HG03558 (cell line): Measurements from ENCODE around the gene MEX3B.

Experiments used
- ATAC-seq: cut with Tn5 transposase; IDR thresholded peaks from one replicate; pipeline ENCODE4 v1.9.1; 2021; ENCODE audit warnings: moderate number of reproducible peaks; ENCODE audit not compliant: unreplicated experiment; ENCODE audit errors: extremely low read depth

The MEX3B gene

DNA sequence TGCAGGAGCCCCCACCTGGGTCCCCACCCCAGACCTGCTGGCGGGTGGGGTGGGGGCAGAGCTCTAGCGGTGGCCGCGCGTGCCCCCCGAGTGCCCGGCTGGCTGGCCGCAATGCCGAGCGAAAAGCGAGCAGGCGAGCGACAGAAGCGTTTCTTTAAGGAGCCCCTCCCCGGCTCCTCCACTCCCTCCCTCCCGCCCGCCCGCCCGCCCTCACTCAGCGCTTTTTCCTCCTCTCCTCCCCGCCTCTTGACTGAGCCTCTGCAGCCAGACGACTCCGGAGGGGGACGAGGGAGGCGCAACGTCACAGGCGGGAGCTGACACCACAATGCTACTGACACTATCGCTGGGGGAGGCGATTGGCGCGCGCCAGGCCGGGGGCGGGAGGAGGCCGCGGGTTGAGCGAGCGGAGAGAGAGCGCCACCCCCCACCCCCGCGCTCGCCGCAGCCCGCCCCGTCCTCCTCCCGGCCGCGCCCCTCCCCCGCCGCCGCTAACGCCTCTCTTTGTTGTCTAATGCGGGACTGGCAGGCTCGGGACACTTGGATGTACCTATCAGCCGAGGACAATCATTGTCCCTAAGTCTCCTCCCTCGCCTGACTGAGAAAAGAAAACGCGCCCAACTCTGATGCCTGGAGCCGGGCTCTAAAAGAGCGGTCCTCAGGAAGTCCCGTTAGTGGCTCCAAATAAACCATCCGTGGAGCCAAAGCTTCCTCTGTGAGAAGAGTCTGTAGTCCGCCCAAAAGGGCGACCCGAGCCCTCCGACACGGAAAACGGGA lies at the start of gene MEX3B:
Gene MEX3B, minus strand, starts transcription at position 127 of the 774 bp plus-strand sequence. CDS start 313 bp downstream, outside the sequence.
- ATAC-seq, result peak; percentile 43

- ATAC-seq, result no peak
Observed at GRCh38 chr15:82093774-82094211, 48.0 kb upstream of the MEX3B start.

GRCh38 chr15:82093325-82093724 lies 47.5 kb upstream of the MEX3B start:
- no peak for ATAC-seq

DNA sequence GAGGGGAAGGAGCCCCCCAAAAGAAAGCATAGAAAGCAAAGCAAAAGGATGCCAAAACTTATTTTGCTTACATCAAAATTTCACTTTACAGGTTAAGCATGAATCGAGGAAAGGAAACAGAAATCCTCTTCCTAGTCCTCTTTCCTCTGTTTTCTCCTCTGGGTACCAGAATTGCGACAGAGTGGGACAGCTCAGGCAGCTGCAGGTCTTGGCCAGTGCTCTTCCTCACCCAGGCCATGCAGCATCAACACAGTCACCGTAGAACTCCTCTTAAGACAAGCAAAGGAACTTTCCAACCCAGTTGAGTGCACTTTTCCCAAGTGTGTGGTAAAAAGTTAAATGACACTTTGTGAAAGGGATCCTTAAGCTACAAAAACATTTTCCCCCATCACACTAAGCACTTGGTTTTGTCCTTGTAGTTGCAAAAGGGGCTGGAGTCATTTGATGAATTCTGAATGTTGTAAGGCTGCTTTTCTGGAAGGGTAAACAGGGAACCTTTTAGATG lies 45.9 kb upstream of the MEX3B start:
- no peak for ATAC-seq

- no peak for ATAC-seq
Observed at GRCh38 chr15:82086243-82086995, 40.6 kb upstream of the MEX3B start.

- no peak for ATAC-seq
Observed at GRCh38 chr15:82081914-82082762, 36.3 kb upstream of the MEX3B start.

DNA sequence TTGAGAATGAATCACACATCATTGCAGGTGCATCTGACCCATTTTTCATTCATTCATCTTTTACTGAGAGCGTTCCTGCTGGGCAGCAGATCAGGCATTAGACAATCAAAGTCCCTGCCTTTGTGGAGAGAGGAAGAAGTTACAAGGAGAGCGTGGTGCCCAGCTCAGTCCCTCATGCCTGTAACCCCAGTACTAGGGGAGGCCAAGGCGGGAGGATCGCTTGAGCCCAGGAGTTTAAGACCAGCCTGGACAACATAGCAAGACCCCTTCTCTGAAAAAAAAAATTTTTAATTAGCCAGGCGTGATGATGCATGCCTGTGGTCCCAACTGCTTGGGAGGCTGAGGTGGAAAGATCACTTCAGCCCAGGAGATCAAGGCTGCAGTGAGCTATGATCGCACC lies 35.0 kb upstream of the MEX3B start:
- no peak for ATAC-seq

- no peak for ATAC-seq
Observed at GRCh38 chr15:82079736-82080135, 33.9 kb upstream of the MEX3B start.

DNA sequence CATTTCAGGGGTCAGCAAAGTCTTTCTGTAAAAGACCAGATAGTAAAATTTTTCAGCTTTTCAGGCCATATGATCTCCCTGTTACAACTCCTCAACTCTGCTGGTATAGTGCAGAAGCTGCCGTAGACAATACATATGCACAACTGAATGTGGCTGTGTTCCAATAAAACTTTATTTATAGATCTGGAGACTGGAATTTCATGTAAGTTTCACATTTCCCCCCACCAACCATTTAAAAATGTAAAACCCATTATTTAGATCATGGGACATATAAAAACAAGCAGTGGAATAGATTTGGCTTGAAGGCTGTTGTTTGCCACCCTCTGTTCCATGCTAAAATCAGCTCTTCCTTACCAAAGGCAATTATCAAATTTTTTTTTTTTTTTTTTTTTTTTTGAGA lies 28.8 kb upstream of the MEX3B start:
- ATAC-seq, result no peak

DNA sequence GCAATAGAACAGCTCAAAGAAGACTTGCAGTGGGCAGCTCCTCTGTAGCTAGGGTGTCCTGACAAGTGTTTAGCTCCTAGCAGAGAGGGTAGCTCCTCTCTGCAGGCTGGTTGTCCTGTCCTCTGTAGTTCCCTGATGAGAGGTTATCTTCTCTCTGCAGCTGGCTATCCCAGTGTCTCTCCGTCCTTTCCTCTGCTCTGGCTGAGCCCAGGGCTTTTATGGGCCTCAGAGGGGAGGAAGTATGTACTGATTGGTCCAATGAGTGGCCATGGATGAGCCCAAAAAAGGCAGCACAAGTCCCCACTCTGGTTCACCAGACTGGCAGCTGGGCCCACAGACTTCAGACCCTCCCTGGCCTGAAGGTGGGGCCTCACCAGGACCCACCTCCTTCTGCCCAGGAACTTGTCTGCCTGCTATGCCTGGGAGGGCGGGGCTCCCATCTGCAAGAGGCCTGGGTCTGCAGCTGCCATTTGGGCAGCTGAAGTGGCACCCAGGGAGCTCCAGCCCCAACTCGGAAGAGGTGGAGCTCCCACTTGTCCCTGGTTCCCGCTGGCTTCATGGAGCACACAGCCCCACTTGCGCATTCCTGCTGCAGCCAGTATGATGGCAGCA lies 27.2 kb upstream of the MEX3B start:
- ATAC-seq, result no peak

- ATAC-seq, result no peak
Observed at GRCh38 chr15:82066455-82066854, 20.6 kb upstream of the MEX3B start.

DNA sequence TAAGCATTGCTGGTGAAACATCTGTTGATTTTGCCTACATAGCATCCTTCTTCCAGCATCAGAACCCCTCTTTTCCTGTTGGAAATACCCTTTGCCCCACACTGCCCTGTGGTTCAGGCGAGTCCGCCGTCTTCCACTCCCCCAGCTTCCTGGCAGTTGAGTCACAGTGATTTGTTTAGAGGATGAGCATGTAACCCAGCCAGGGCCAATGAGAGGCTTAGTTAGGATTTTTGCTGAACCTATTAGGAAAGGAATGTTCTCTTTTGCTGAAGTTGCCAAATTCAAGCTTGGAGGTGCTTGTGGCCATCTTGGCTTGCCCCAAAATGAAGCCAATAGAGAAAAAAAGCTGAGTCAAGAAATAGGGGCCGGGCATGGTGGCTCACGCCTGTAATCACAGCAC lies 19.0 kb upstream of the MEX3B start:
- ATAC-seq, result no peak

- no peak for ATAC-seq
Observed at GRCh38 chr15:82062479-82063454, 16.9 kb upstream of the MEX3B start.

- ATAC-seq, result no peak
Observed at GRCh38 chr15:82060817-82061216, 15.0 kb upstream of the MEX3B start.

DNA sequence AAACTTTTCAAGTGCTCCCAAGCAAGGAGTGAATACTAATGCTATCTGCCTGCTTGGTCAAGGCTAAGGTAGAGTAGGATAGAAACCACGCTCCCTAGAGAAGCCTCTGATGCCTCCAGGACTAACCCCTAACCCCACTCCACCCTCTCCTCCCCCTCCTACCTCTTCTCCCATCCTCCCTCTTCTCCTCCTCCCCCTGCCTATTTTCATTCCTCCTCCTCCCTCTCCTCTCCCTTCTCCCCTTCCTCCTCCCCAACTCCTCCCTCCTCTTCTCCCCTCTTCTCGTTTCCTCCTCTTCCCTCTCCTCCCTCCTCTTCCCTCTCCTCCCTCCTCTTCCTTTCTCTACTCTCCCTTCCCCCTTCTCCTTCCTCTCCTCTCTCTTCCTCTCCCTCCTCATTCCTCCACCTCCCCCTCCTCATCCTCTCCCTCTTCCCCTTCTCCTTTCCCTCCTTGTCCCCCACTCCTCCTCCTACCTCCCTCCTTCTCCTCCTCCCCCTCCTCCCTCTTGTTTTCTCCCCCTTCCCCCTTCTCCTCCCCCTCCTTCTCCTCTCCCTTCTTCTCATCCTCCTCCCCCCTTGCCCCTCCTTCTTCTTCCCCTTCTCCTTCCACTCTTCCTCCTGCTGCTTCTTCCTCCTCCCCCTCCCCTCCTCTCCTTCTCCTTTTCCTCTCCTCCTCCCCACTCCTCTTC lies 12.8 kb upstream of the MEX3B start:
- no peak for ATAC-seq

- ATAC-seq, result no peak
Observed at GRCh38 chr15:82058026-82058425, 12.2 kb upstream of the MEX3B start.

DNA sequence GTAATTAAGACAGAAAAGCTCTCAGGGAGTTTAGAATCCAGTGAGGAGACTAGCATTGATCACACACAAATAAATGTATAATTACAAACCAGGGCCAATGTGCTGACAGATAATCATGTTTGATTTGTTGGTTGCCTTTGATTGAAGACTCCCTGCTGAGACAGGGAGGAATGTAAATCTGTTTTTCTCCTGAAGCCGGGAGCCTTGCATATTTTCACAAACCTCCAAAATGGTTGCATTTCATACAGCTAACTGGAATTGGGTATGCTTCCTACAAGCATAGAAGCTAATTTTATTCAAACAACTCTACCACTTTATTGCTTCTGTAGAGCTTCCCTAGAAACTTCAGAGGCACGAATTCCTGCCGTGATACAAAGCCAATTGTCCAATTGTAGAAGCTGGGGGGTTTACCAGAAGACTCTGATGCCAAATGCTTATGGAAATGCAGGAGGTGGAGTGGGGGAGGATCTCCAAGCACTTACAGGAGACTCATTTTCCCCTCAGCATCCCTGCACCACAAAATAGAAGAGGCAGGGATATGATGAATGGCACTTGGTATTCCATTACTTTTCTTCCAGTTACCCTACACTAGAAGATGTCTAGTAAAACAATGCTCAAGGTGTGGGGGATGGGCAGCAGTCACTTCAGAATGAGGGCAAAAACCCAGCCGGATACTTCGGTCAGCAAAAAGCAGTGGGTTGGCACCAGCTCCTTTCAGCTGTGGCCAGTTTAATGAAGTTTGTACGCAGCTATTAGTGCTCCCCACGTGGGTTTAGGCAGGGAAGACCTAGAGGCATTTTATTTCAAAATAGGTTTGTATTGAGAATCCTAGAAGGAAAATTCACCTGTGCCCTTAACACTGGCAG lies 11.4 kb upstream of the MEX3B start:
- ATAC-seq, result no peak
